Measurements from ENCODE around the gene STEAP1B.
A peak's percentile ranks its signal among the peaks of the same experiment; 100 is the strongest.
"Not testable (repeated sequence)": the region's sequence is repeated elsewhere in the genome, so short reads cannot be mapped to it uniquely, and the experiment has no call there.

Gene STEAP1B

DNA sequence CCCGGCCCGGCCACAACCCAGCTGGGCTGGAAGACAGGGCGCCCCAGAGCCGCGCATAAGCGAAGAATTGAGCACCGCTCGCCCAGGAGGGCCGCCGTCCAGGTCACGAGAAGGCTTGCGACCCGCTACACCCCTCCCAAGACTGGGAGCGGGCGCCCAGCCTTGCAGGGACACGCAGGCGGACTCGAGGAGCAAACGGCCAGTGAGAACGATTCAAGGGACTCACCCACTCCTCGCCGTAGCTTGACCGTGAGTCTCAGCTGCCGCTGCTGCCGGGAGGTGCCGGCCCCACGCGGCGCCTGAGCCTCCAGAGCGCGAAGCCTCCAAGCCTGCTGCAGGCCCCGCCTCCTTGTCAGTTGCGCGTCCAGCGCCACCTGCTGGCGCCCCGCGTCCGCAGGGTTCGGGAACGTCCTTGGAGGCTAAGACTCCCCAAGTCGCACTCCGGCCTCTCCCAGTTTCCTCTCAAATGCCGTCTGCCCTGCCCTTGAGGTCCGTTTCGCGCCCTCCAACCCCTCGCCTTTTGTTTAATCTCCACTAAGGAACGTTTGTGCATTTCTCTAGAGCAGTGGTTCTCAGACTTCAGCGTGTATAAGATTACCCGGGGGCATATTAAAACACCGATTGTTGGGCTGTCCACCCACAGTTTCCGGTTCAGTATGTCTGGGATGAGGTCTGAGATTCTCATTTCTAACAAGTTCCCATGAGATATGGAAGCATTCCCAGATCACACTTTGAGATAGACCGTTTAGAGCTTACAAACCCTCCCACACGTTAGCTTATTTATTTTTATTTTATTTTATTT is at the start of gene STEAP1B:
STEAP1B (minus strand) TSS at position 301 of the 802 bp plus-strand sequence. CDS start 5,333 bp downstream, outside the sequence.
- peak; percentile 78 for DNase-seq (ENCODE audit: low read depth)

DNA sequence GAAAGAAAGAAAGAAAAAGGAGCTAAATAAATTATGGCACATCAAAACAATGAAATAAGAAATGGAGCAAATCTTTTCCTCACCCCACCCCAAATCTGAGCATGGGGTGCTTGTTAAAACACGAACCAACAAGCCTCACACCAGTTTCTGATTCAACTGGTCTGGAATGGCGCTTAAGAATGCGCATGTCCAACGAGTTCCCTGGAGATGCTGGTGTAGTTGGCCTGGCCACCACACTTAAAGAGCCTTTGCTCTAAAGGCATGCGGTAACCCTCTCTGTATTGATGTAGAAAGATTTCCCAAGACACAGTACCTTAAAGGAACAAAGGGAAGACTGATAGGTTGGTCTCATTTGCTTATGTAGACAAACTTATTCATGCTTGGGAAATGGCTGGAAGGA is 49.1 kb upstream of the STEAP1B start:
- DNase-seq (ENCODE audit: low read depth), result no peak

DNA sequence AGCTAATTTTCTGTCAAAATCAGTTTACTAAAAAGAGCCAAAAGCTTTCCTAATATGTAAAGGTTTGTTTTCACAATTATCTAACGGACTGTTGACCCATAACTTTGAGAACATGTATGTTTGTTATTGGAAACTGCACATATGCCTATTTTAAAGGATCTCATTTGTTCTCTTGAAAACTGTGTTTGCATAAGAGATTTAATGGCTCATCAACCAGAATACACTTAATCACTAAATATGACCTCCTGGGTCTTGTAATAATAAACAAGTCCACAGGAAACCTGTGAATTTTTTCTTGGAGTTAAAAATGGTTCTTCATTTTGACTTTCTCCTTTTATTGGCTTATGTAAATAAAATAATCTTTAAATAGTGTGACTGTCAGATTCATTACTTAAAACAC is 48.3 kb upstream of the STEAP1B start:
- DNase-seq (ENCODE audit: low read depth), result no peak

DNA sequence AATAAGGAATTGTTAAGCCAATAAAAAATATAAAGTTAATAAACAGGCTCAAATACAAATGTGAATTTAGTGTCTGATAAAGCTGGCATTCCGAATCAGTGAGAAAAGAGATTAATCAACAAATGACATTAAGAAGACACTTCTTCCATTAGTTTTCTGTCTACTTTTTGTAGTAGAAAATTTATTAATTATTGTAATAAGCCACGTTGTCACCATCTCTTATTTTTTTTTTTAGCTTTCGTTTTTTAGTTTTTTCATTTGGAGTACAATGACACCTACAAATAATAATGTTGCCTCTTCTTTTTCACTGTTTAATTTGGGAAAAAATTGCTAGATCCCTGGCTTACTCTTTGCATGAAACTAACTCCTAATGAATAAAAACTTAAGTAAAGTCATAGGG is 46.8 kb upstream of the STEAP1B start:
- DNase-seq (ENCODE audit: low read depth), result no peak

DNA sequence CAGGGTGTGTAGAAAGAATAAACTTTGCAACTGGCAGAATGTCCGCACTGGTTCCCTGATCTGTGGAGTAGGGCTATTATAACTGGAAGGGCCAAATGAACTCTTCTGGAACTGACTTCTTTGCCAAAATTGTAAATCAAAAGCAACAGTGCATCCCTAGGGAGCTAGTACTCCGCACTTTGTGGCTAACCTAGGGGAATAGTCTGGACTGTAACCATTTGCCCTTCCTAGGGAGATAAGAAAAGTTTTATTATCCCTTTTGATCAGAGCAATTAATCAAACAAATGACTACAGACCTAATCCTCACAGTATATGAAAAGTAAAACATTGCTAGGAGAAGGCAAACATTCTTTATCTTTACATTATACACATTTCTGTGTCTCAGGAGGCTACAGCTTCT is 45.5 kb upstream of the STEAP1B start:
- DNase-seq (ENCODE audit: low read depth), result no peak

DNA sequence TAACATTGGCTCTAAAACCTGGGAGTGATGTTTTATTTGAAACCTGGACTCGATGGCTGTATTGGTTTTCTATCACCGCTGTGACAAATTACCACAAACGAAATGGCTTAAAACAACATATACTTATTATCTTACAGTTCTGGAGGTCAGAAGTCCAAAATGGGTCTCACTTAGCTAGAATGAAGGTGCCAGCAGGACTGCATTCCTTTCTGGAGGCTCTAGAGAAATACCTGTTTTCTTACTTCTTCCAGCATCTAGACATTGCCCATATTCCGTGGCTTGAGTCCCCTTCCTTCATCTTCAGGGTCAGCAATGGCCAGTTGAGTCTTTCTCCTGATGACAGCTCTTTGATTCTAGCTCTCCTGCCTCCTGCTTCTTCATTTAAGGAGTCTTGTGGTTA is 44.3 kb upstream of the STEAP1B start:
- DNase-seq (ENCODE audit: low read depth), result no peak

DNA sequence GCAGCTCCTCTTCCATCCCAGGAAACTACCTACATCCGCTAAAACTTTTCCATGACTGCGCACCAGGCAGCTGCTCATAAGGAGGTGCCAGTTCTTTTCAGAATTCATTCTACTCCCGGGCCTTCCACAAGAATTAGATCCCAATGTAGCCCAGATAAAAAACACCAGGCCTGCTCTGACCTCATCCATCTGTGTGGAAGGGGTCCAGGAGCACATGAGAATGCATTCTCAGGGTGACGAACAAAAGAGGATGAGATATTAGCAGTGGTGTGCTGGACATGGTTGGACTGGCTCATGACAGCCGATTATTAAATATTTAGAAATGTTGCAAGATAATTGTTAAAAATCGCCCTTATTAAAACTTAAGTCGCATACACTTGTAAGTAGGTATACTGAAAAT is 43.2 kb upstream of the STEAP1B start:
- DNase-seq (ENCODE audit: low read depth), result no peak

DNA sequence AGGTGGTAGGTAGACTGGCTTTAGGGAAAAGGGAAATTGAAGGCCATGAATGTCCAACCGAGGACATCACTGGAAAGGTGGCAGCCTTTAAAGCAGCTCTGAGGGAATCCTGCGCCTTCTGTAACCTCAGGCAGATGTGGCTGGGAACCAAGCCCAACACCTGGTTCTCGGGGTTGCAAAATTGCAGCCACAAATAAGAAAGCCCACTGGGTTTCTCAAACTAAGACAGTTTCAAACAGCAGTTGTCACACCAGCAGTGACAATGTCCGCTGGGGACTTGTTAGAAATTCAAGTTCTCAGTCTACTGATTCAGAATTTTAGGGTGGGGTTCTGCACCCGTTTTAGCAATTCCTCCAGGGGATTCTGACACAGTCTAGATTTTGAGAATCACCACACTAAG is 42.7 kb upstream of the STEAP1B start:
- no peak for DNase-seq (ENCODE audit: low read depth)

DNA sequence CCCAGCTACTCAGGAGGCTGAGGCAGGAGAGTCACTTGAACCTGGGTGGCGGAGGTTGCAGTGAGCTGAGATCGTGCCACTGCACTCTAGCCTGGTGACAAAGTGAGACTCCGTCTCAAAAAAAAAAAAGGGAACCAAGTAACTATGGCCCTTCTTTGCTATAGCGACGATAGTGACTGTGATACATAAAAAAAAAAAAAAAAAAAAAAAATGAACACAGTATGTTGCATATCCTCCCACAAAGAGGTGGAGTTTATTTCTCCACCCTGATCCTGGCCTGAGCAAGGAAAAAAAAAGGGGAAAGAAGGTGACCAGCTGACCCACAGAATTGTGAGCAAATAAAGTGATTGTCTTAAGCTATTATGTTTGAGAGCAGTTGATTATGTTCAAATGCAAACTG is 42.3 kb upstream of the STEAP1B start:
- DNase-seq (ENCODE audit: low read depth), result no peak

DNA sequence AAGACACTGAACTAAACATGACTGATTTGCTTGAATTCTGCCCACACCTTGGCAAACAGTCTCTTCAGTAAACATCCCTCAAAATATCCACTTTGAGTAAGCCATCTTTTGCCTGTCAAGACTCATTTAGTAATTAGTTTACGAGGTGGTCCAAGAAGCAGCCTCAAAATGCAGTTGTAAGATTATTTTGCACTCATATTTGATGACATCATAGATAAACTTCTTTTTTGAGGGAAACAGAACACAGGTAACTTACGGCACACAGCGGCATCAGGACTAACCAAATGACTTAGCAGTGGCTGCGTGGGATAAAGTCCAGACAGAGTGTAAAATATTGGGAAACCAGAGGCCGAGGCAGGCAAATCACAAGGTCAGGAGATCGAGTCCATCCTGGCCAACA is 41.8 kb upstream of the STEAP1B start:
- no peak for DNase-seq (ENCODE audit: low read depth)

DNA sequence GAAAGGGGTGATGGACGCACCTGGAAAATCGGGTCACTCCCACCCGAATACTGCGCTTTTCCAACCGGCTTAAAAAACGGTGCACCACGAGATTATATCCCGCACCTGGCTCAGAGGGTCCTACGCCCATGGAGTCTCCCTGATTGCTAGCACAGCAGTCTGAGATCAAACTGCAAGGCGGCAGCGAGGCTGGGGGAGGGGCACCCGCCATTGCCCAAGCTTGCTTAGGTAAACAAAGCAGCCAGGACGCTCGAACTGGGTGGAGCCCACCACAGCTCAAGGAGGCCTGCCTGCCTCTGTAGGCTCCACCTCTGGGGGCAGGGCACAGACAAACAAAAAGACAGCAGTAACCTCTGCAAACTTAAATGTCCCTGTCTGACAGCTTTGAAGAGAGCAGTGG is 28.5 kb upstream of the STEAP1B start:
- not testable (repeated sequence) for DNase-seq (ENCODE audit: low read depth)

DNA sequence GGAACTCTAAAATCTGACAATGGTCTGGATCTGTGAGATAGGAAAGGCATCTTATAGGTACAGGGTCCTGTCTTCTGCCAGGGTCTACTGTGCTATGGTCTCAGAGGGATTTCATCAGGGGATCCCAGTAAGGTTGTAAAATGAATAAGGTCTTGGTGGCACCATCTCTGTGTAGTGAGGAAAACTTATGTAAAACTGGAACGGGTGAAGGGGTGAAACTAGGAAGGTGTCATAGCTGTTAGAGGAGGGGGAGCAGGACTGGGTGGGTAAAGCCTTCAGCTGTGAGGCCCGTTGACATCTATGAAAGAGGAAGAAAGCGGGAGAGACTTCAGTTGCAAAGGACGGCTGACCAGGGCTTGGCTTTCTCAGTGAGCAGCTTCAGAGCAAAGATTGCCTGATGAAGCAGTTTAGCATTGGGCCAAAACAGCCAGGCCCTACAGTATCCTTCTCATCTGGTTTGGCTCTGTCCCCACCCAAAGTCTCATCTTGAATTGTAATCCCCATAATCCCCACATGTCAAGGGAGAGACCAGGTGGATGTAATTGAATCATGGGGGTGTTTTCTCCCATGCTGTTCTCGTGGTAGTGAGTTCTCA is 24.5 kb upstream of the STEAP1B start:
- DNase-seq (ENCODE audit: low read depth), result not testable (repeated sequence)

DNA sequence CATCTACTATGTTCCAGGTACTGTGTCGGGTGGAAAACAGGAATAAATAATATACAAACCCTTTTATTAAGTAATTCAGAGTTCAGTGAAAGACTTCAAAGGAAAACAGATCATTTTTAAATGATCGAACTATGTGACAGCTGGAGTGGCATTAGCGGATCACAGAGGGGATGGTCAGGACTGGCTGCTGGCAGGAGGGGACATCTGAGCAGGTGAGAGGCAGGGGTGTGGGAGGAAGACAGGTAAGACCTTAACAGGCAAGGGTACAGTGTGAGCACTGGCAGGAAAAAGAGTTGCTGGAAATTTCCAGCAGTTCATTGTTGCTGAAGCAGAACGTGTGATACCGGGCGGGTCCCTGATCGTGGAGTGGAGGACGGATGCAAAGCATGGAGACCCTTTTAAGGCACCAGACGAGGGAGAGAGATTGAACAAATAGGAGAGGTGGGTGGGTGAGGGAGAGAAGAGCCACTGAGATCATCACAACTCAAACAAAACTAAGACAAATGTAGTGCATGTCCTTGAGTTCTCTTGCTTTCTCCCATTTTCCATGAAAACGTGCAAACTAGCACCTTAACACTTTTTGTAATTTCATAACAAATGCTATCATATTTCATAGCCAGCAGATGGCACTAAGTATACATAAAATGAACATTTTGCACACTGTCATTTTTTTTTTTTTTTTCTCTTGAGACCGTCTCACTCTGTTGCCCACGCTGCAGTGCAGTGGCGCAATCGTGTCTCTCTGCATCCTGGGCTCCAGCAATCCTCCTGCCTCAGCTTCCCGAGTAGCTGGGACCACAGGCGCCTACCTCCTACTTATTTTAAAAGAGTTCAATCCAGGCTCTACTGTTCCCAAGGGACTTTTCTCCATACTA is 23.7 kb upstream of the STEAP1B start:
- DNase-seq (ENCODE audit: low read depth), result not testable (repeated sequence)

DNA sequence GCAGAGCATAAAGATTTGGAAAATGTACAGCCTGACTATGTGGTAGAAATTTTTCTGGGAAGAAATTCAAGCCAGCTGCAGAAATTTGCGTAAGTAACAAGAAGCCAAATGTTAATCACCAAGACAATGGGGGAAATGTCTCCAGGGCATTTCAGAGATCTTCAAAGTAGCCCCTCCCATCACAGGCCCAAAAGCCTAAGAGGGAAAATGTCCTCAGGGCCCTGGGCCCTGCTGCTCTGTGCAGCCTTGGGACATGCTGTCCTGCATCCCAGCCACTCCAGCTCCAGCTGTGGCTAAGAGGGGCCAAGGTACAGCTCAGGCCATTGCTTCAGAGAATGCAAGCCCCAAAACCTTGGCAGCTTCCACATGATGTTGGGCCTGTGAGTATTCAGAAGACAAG is 19.6 kb upstream of the STEAP1B start:
- DNase-seq (ENCODE audit: low read depth), result not testable (repeated sequence)

DNA sequence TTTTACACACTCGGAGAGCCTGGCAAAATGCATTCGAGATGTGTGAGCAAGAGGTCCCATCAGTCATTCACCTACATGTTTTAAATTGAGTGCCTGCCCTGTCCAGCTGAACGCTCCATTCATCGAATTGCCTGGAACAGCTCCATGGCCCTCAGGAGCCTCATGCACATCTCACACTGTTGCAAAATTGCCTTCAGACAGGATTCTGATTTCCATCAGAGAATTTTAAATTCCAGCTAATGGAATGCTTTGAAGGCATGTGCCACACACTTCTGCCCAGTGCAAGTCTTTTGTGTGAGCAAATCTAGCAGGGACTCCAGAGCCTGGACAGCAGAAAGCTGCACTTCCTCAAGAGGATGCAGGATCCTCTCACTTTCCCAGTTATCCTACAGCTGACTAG is 17.0 kb upstream of the STEAP1B start:
- DNase-seq (ENCODE audit: low read depth), result not testable (repeated sequence)

DNA sequence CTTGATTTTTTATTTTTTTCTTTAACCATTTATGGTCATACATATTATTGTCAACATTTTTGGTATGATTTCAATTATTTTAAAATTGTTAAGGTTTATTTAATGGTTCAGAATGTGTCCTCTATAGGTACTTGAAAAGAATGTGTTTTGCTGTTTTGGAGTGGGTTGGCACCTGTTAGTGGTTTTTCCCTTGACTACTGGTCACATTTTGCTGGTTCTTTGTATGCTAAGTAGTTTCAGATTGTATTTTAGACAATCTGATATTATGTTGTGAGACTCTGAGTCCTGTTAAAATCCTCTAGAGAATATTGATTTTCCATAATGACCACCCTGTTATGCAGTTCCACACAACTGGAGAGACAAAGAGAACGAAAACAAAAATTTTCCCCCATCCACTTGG is 15.0 kb upstream of the STEAP1B start:
- DNase-seq (ENCODE audit: low read depth), result not testable (repeated sequence)

DNA sequence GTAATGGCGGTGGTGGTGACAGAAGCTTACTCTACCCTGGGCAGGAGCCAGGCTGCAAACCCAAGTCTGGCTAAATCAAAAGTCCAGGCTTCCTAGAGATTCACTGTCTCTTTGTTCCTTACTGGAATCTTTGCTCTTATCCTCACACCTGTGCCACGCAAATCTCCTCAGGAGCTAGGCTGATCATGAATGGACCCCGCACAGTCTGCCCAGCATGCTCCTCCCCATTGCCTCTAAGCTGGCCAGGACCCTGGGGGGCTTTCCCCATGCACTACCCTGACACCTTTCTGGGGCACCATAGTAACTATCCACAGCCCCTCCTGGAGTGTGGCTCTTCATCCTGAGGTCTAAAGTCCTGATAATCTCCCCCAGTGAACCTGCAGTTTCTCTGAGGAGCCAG is 7.3 kb upstream of the STEAP1B start:
- DNase-seq (ENCODE audit: low read depth), result not testable (repeated sequence)

DNA sequence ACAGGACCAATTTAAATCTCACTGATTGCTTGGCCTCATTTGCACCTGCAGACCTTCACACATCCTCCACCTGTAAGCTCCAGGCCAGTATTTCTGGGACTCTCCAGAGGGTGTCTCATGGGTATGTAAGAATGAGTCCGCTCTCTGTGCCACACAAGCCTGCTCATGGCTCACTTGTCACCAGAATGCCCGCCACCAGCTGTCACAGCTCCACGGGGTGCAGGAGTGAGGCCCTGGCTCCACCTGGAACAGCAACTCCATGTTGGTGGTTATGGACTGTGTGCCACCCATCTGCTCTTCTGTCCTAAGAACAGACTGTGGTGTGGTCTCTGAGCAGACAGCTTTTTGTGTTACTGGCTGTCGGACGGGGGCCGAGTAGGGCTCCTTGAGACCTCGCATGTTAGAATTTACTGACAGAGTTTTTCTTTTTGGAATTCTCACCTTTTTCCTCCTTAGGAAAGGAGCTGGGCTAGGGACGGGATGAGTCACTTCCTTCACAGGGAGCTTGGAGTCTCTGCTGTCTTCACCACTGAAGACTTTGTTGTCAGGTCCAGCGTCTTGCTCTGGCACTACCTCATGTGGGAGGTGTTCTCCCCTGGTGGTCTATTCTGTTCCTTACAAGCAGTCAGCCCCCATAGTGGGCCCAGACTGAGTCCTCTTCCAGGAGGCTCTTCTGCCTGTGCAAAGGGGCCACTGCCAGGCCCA is 6.5 kb upstream of the STEAP1B start:
- DNase-seq (ENCODE audit: low read depth), result not testable (repeated sequence)

DNA sequence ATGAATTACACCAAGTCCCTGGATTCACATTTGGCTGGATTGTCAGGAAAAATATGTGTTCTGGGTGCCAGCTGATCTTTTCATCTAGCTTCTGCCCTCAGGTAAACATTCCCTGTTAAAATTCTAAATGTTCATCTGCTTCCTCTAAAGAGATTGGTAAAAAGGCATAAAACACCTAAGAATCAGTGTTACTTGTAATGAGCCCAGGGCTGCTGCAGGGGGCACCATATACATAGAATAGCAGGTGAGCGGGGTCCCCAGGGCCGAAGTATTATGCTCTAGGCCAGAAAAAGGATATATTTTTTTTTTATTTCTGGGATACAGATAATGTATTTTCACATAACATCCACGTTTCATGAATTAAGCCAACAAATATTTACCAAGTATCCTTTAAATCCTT is 4.5 kb upstream of the STEAP1B start:
- not testable (repeated sequence) for DNase-seq (ENCODE audit: low read depth)

DNA sequence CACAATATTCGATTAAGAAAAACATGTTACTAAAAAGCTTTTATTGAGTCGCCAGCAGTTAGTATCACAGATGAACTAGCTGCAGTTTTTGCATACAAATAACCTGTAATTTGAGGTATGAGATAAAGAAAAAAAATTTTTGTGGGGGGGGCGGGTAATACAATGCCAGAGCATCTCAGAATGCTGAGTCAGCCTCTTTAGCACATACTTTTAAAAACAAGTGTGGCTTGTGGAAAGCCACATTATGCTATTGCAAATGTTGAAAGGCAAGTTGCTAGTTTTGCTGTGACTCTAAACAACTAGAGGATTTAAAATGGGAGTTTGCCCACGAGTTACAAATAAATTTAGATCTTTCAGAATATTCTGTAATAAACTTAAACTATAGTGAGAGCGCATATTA is 2.1 kb upstream of the STEAP1B start:
- not testable (repeated sequence) for DNase-seq (ENCODE audit: low read depth)

DNA sequence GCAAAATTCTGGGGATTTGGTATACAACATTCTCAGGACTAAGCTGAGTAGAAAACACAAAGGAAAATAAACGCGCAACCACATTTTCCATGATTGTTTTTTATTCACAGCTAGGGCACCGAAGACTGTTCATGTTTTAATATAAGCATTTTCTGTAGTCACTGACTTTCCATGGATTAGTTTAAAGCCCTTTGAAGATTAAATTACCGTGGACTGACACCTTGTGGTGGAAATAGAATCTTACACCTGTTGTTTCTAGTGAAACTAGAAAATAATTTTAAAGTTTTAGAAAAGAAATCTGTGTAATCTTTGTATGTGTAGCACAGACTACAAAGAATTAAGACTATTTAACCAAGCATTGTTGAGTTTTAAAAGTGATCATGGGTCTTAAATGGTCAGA is 1.3 kb upstream of the STEAP1B start:
- not testable (repeated sequence) for DNase-seq (ENCODE audit: low read depth)

DNA sequence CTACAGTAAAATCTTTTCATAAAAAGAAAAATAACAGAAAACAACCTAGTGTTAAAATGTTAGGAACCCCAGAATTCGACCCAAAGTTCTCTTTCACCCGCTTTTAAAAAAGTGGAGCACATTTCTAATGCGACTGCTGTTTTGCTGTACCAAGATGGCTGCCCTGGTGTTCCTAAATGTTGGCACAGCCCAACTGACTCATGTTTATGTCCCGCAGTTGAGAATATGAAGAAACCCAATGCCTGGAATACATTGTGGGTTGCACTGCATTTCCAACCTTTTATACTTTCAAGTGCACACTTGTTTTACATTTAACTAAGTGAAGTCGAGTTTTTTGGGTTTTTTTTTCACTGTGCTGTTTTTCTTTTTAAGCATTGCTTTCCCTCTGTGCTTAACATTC is 944 bp downstream of the STEAP1B start:
- no peak for DNase-seq (ENCODE audit: low read depth)

All from stimulated activated CD8-positive, alpha-beta memory T cell treated with anti-CD3 and anti-CD28 coated beads, Interleukin-4, amount 100 ng/mL, for 24 hours (primary cell).